Progenitor cell of endocrine pancreas (in vitro differentiated cells): ENCODE data around the gene NINL. TPM values are rescaled to one million over a fixed set of nuclear protein-coding genes. Genes with fewer than 3 reads are reported as not detected.

Experiments
- DNase-seq: peaks from one replicate; pipeline ENCODE4 v3.0.0; 2021; ENCODE audit warnings: low spot score; ENCODE audit not compliant: unreplicated experiment
- H3K27ac Mint-ChIP-seq: 2 replicates; pipeline ENCODE4 v1.8.0; 2021; ENCODE audit warnings: mild to moderate bottlenecking, moderate library complexity, mixed read lengths
- H3K27me3 Mint-ChIP-seq: 2 replicates; pipeline ENCODE4 v1.8.0; 2021; ENCODE audit warnings: mixed read lengths
- H3K36me3 Mint-ChIP-seq: 2 replicates; pipeline ENCODE4 v1.8.0; 2022; ENCODE audit warnings: mixed read lengths; ENCODE audit not compliant: insufficient read depth
- H3K4me1 Mint-ChIP-seq: 2 replicates; pipeline ENCODE4 v1.8.0; 2021; ENCODE audit warnings: low read depth, mixed read lengths
- H3K4me3 Mint-ChIP-seq: 2 replicates; pipeline ENCODE4 v1.8.0; 2021; ENCODE audit warnings: low read depth, mild to moderate bottlenecking, moderate library complexity, mixed read lengths
- H3K9me3 Mint-ChIP-seq: 2 replicates; pipeline ENCODE4 v1.8.0; 2021; ENCODE audit warnings: low read depth, mixed read lengths
- total RNA-seq: library from RNA; stranded (reverse); gene quantifications from 2 replicates; pipeline ENCODE4 v1.2.1, GENCODE V29; 2021
- TF ChIP-seq, protein P1 (sequence below): fragments of 200-600 bp; sonication (generic); IDR thresholded peaks from one replicate; pipeline ENCODE4 v1.5.0; 2021; ENCODE audit warnings: antibody characterized with exemption, mild to moderate bottlenecking; ENCODE audit not compliant: unreplicated experiment

NINL gene
- total RNA-seq, 1 donor from 2014 or later, result 125 TPM

GRCh38 chr20:25460566-25461280 is 124.6 kb downstream of the NINL start:
- H3K4me3 Mint-ChIP-seq, result no peak overlapping the region
- no peaks in the 10 kb centered on the region for H3K27me3 Mint-ChIP-seq
- DNase-seq, result no peak
- TF ChIP-seq, protein P1, sequence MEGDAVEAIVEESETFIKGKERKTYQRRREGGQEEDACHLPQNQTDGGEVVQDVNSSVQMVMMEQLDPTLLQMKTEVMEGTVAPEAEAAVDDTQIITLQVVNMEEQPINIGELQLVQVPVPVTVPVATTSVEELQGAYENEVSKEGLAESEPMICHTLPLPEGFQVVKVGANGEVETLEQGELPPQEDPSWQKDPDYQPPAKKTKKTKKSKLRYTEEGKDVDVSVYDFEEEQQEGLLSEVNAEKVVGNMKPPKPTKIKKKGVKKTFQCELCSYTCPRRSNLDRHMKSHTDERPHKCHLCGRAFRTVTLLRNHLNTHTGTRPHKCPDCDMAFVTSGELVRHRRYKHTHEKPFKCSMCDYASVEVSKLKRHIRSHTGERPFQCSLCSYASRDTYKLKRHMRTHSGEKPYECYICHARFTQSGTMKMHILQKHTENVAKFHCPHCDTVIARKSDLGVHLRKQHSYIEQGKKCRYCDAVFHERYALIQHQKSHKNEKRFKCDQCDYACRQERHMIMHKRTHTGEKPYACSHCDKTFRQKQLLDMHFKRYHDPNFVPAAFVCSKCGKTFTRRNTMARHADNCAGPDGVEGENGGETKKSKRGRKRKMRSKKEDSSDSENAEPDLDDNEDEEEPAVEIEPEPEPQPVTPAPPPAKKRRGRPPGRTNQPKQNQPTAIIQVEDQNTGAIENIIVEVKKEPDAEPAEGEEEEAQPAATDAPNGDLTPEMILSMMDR, result no peak
- H3K4me1 Mint-ChIP-seq, result no peaks in the 10 kb centered on the region
- H3K36me3 Mint-ChIP-seq, result peaks cover 31% of the 10 kb centered on the region
- H3K27ac Mint-ChIP-seq, result no peak overlapping the region
- H3K9me3 Mint-ChIP-seq, result no peaks in the 10 kb centered on the region

DNA sequence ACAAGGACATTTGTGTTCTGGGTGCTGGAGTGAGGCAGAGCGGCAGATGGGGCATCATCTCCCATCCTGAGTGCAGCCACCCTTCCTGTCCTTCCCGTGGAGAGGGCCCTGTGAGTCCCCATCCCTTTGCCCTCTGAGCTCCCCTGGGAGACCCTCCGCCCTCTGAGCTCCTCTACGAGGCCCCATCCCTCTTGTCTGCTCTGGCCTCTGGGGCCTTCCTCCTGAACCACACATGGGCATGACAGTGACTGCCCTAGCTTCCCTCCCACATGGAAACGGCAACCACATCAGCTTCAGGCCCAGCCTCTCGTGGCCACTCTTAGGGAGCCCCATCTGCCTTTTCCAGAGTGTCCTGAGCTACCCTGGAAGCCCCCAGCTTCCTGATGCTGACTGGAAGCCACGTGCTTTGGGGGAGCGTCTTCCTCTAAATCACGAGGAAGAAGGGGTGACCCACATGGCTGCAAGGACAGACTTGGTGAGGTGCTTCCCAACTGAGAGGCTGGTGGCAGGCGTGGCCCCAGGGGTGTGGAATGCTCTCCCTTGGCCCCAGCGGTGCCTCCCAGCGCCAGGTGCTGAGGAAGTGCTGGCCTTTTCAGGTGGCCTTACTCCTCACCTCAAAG is 125.3 kb downstream of the NINL start:
- Mint-ChIP-seq H3K36me3 (peaks cover 35% of the 10 kb centered on the region), H3K27ac (peak overlapping the region; percentile 71), H3K9me3 (no peaks in the 10 kb centered on the region), H3K27me3 (no peaks in the 10 kb centered on the region), H3K4me3 (no peak overlapping the region), H3K4me1 (no peaks in the 10 kb centered on the region)
- DNase-seq, result no peak
- TF ChIP-seq, protein P1, result no peak

- no peaks in the 10 kb centered on the region for H3K9me3 Mint-ChIP-seq
- no peak overlapping the region for H3K4me3 Mint-ChIP-seq
- no peaks in the 10 kb centered on the region for H3K27me3 Mint-ChIP-seq
- no peak for DNase-seq
- H3K36me3 Mint-ChIP-seq, result peaks cover 36% of the 10 kb centered on the region
- H3K4me1 Mint-ChIP-seq, result no peaks in the 10 kb centered on the region
- peak overlapping the region; percentile 47 for H3K27ac Mint-ChIP-seq
- TF ChIP-seq, protein P1, result no peak
These were observed 126.1 kb downstream of the NINL start for GRCh38 chr20:25459111-25459830.

- TF ChIP-seq, protein P1, result no peak
- no peaks in the 10 kb centered on the region for H3K9me3 Mint-ChIP-seq
- H3K4me3 Mint-ChIP-seq, result no peak overlapping the region
- H3K27ac Mint-ChIP-seq, result peak overlapping the region; percentile 94
- peaks cover 40% of the 10 kb centered on the region for H3K36me3 Mint-ChIP-seq
- no peaks in the 10 kb centered on the region for H3K4me1 Mint-ChIP-seq
- no peak for DNase-seq
- H3K27me3 Mint-ChIP-seq, result no peaks in the 10 kb centered on the region
These were observed 127.2 kb downstream of the NINL start for GRCh38 chr20:25457886-25458680.
